Sigmoid colon (tissue), 7 donors: Measurements from ENCODE around the gene RGS8. TPM values are rescaled to one million over a fixed set of nuclear protein-coding genes. Genes with fewer than 3 reads are reported as not detected.

ENCODE experiments used
- DNase-seq: peaks from one replicate; pipeline ENCODE4 v3.0.0-alpha.2; 2019
- H3K27ac ChIP-seq, 4 donors: fragments of 200-600 bp; sonication (generic); one replicate each; pipeline ENCODE4 v1.5.1; 2016 to 2019; ENCODE audit warnings: mild to moderate bottlenecking in 1 of 4
- H3K27me3 ChIP-seq, 3 donors: fragments of 200-600 bp; sonication (generic); one replicate each; pipeline ENCODE4 v1.5.1; 2019; ENCODE audit warnings: mild to moderate bottlenecking in 1 of 3
- H3K36me3 ChIP-seq, 4 donors: fragments of 200-600 bp; sonication (generic); one replicate each; pipeline ENCODE4 v1.5.1; 2016 to 2019
- H3K4me1 ChIP-seq, 4 donors: fragments of 200-600 bp; sonication (generic); one replicate each; pipeline ENCODE4 v1.5.1; 2017 to 2019
- H3K4me3 ChIP-seq, 4 donors: fragments of 200-600 bp; sonication (generic); one replicate each; pipeline ENCODE4 v1.5.1; 2017 to 2019; ENCODE audit warnings: mild to moderate bottlenecking in 2 of 4, moderate library complexity in 1 of 4
- H3K9me3 ChIP-seq, 4 donors: fragments of 200-600 bp in 3 of 4; sonication (generic) in 3 of 4; one replicate each; pipeline versions ENCODE4 v1.5.1 to v1.6.1; 2013 to 2019
- EP300 ChIP-seq, 4 donors: sonication (generic); formaldehyde crosslinking; IDR thresholded peaks; one replicate each; pipeline ENCODE4 v1.6.1; 2017; ENCODE audit warnings: antibody characterized with exemption in 4 of 4
- POLR2A ChIP-seq, 2 donors: fragments of 450-650 bp; IDR thresholded peaks; one replicate each; pipeline ENCODE4 v1.6.1; 2016; ENCODE audit warnings: antibody characterized with exemption in 2 of 2, mild to moderate bottlenecking in 2 of 2, moderate library complexity in 2 of 2
- POLR2AphosphoS5 ChIP-seq, 4 donors: sonication (generic); formaldehyde crosslinking; IDR thresholded peaks; one replicate each; pipeline ENCODE4 v1.6.1; 2017; ENCODE audit warnings: antibody characterized with exemption in 4 of 4
- WGBS, 2 donors: extraction: QIAGEN DNeasy Blood & Tissue Kit; methylation state at CpG; one replicate each; pipeline ENCODE4 v1.1.7; 2013; 5-methylcytosine and 5-hydroxymethylcytosine counted together
- intact Hi-C: fragments of 100-400 bp; cut with DNase I; formaldehyde crosslinking; loops from one replicate; pipeline ENCODE4 v1.15.1; 2023
- polyA plus RNA-seq, 3 donors: library from polyadenylated mRNA; stranded (reverse); fragments of 200-250 nt; gene quantifications; one replicate each; pipeline ENCODE4 v1.2.3, GENCODE V29; 2013
- total RNA-seq, 4 donors: library from RNA; depleted of rRNA; stranded (reverse); fragments of >200 nt; gene quantifications; one replicate each; pipeline ENCODE4 v1.1.0, GENCODE V29; 2016
- TF ChIP-seq, protein P1 (sequence below), 4 experiments: fragments of 450-650 bp in 3 of 4; fragments of 200-600 bp in 1 of 4; IDR thresholded peaks; one replicate each; pipeline ENCODE4 v1.5.1; 2016 to 2019; ENCODE audit warnings: antibody characterized with exemption in 4 of 4, mild to moderate bottlenecking in 3 of 4, moderate library complexity in 2 of 4
- donor health status: healthy with polysubstance abuse.
- donor health status: Bipolar disorder and iron deficiency.
- donor health status: healthy.

RGS8 gene
- total and polyA plus RNA-seq, 7 donors: under 0.01 to 0.54 (median 0.04) TPM; not detected in 4

DNA sequence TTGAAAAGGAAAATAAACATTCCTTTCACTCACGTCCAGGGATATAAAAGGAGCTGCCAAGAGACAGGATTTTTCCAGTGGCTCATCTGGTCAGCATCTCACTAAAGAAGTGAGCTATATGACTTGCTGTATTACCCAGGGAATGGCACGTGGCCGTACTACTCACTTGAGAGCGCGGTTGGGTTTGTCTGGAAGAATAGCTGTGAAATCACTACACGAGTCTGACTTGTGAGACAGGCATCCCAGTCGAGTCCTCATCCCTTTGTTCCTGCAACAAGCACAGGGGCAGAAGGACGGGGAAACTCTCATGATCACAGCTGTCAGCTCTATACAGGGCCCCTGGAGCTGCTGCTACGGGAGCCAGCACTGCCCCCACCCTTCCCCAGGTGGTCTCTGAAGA lies 17.7 kb downstream of the RGS8 start:
- no peaks in the 10 kb centered on the region for H3K27me3 ChIP-seq
- no peak for DNase-seq
- intact Hi-C loops: no loop called here
- no peaks in the 10 kb centered on the region for H3K4me1 ChIP-seq
- H3K4me3 ChIP-seq: no peak overlapping the region
- no peak overlapping the region for H3K27ac ChIP-seq
- WGBS, 2 donors: 69 to 79% methylated on average over 9 of the region's 9 CpGs
- TF ChIP-seq POLR2AphosphoS5 (IDR thresholded peaks at IDR 0.05) (no peak), EP300 (IDR thresholded peaks at IDR 0.05) (no peak), POLR2A (IDR thresholded peaks at IDR 0.05) (no peak)
- TF ChIP-seq, protein P1, sequence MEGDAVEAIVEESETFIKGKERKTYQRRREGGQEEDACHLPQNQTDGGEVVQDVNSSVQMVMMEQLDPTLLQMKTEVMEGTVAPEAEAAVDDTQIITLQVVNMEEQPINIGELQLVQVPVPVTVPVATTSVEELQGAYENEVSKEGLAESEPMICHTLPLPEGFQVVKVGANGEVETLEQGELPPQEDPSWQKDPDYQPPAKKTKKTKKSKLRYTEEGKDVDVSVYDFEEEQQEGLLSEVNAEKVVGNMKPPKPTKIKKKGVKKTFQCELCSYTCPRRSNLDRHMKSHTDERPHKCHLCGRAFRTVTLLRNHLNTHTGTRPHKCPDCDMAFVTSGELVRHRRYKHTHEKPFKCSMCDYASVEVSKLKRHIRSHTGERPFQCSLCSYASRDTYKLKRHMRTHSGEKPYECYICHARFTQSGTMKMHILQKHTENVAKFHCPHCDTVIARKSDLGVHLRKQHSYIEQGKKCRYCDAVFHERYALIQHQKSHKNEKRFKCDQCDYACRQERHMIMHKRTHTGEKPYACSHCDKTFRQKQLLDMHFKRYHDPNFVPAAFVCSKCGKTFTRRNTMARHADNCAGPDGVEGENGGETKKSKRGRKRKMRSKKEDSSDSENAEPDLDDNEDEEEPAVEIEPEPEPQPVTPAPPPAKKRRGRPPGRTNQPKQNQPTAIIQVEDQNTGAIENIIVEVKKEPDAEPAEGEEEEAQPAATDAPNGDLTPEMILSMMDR (IDR thresholded peaks at IDR 0.05): no peak
- H3K9me3 ChIP-seq: no peaks in the 10 kb centered on the region
- H3K36me3 ChIP-seq: no peaks in the 10 kb centered on the region

DNA sequence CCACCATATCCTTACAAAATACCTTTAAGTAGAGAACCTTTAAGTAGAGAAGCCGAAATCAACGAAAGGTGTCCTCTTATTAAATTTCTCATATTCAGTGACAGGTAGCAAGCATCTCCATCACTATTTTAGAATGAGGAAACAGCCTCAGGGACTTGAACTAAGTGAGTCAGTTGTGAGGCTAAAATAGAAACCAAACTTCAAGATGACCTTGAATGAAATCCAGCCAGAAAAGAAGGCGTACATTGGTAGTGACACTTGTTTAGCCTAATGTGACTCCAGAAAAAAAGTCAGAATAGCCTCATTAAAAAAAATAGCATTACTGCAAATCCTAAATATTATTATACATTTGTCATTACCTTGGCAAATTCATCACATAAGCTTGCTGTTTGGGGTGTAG lies 20.1 kb downstream of the RGS8 start:
- no peak for TF ChIP-seq POLR2AphosphoS5 (IDR thresholded peaks at IDR 0.05)
- TF ChIP-seq, protein P1 (IDR thresholded peaks at IDR 0.05): no peak
- no peak for TF ChIP-seq POLR2A (IDR thresholded peaks at IDR 0.05)
- no peak for TF ChIP-seq EP300 (IDR thresholded peaks at IDR 0.05)
- no peaks in the 10 kb centered on the region for H3K27me3 ChIP-seq
- no peaks in the 10 kb centered on the region for H3K9me3 ChIP-seq
- no peak overlapping the region for H3K4me3 ChIP-seq
- H3K27ac ChIP-seq: no peak overlapping the region
- H3K4me1 ChIP-seq: no peaks in the 10 kb centered on the region
- 76 to 86% methylated on average over 3 of the region's 3 CpGs for WGBS, 2 donors
- no peaks in the 10 kb centered on the region for H3K36me3 ChIP-seq
- no peak for DNase-seq
- intact Hi-C loops: no loop called here

DNA sequence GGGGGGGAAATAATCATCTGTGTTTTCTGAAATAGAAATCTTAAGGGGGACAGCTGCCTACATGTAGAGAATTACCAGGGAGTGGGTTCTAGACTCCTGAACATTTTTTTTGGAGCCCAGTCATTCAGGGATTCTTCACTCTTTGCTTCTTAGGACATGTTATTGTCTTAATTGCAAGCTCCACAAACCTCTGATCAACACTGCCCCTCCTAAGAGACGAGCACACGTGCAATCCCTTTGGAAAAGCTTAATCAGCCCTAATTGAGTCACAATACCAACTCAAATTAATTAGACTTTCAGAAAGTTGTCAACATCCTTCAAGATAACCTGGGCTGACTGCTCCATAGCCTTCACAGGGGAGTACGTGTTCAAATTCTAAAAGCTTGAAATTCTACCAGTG lies 21.4 kb downstream of the RGS8 start:
- no peak for DNase-seq
- H3K27ac ChIP-seq: no peak overlapping the region
- intact Hi-C loops: no loop called here
- no peaks in the 10 kb centered on the region for H3K36me3 ChIP-seq
- no peaks in the 10 kb centered on the region for H3K4me1 ChIP-seq
- H3K9me3 ChIP-seq: no peaks in the 10 kb centered on the region
- 82 to 85% methylated on average over 3 of the region's 3 CpGs for WGBS, 2 donors
- no peak overlapping the region for H3K4me3 ChIP-seq
- H3K27me3 ChIP-seq: no peaks in the 10 kb centered on the region
- TF ChIP-seq, protein P1 (IDR thresholded peaks at IDR 0.05): no peak
- TF ChIP-seq POLR2A (IDR thresholded peaks at IDR 0.05) (no peak), EP300 (IDR thresholded peaks at IDR 0.05) (no peak), POLR2AphosphoS5 (IDR thresholded peaks at IDR 0.05) (no peak)

DNA sequence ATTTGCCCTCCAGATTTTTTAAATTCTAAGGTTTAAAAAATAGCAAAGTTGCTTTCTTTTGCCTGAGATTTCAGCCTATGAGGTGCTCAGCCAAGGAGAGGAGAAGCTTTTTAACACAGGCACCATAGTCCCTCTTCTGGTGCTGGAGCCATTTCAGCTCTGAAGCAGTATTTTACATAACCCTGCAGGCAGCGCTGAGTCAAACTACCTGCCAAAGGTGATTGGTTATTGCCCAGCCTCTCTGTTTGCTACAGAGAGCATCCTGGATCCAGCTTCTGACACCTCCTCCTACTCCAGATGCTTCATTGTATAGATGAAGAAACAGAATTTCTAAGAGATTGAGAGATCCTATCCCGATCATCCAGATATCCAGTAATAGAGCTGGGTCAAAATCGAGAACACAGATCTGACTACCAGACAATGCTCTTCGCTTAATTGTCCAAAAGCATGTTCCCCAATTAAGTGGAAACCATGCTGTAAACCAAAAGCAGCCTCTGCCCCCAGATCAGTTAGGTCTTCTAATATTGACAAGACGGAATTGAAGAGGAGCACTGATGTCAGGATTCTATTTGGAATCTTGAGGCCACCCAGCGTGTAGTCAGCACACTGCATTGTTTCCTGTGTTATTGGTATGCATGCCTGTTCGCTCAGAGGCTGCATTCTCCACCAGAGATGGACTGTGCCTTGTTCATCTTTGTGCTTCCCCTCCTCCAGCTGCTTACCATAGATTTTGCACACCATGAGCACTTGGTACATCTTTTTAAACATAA lies 22.1 kb downstream of the RGS8 start:
- no peaks in the 10 kb centered on the region for H3K9me3 ChIP-seq
- 78 to 88% methylated on average over 7 of the region's 7 CpGs for WGBS, 2 donors
- no peak overlapping the region for H3K4me3 ChIP-seq
- intact Hi-C loops: no loop called here
- no peak overlapping the region for H3K27ac ChIP-seq
- DNase-seq: no peak
- H3K36me3 ChIP-seq: no peaks in the 10 kb centered on the region
- no peaks in the 10 kb centered on the region for H3K4me1 ChIP-seq
- no peaks in the 10 kb centered on the region for H3K27me3 ChIP-seq
- TF ChIP-seq, protein P1 (IDR thresholded peaks at IDR 0.05): no peak
- no peak for TF ChIP-seq EP300 (IDR thresholded peaks at IDR 0.05)
- no peak for TF ChIP-seq POLR2AphosphoS5 (IDR thresholded peaks at IDR 0.05)
- TF ChIP-seq POLR2A (IDR thresholded peaks at IDR 0.05): no peak

DNA sequence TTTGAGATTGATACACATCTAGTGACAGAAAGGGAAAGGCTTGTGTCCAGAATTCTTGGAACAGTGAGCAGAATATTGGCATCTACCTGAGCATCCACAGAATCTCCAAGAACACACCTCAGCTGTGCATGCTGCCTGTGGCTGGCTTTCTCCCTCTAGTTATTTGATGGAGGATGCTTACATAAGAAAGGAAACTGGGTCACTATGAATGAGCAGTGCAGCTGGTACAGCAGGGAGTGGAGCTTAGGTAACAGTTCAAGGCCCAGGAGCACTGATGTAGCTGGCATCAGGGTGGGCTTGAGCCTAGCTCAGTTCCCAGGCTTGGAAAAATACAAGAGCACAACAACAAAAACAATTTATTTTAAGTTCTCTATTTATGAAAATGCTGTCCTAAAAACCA lies 26.3 kb downstream of the RGS8 start:
- H3K27ac ChIP-seq: no peak overlapping the region
- no peak for DNase-seq
- H3K4me1 ChIP-seq: no peaks in the 10 kb centered on the region
- no peaks in the 10 kb centered on the region for H3K27me3 ChIP-seq
- TF ChIP-seq, protein P1 (IDR thresholded peaks at IDR 0.05): no peak
- no peak for TF ChIP-seq POLR2AphosphoS5 (IDR thresholded peaks at IDR 0.05)
- no peak for TF ChIP-seq POLR2A (IDR thresholded peaks at IDR 0.05)
- no peak for TF ChIP-seq EP300 (IDR thresholded peaks at IDR 0.05)
- H3K36me3 ChIP-seq: no peaks in the 10 kb centered on the region
- no peak overlapping the region for H3K4me3 ChIP-seq
- no peaks in the 10 kb centered on the region for H3K9me3 ChIP-seq
- intact Hi-C loops: no loop called here
